ENCODE data around the gene RBFOX2. TPM values are rescaled to one million over a fixed set of nuclear protein-coding genes. Genes with fewer than 3 reads are reported as not detected.

Gene RBFOX2
- total and polyA plus RNA-seq, 2 donors (not counting 3 experiments of a cell fraction or from before 2014, with no cell fraction given) = 125 to 142 TPM

- H3K79me2 ChIP-seq (ENCODE audit: control insufficient read depth, insufficient read depth, low read length) = peaks cover 33% of the 10 kb centered on the region
- TF ChIP-seq FOS (IDR thresholded peaks at IDR 0.05; ENCODE audit: borderline replicate concordance, insufficient read depth, low read length) (peak; percentile 42), POLR2A (IDR thresholded peaks at IDR 0.05; ENCODE audit: low read depth, low read length) (no peak), JUN (IDR thresholded peaks at IDR 0.05; ENCODE audit: borderline replicate concordance, insufficient read depth, insufficient read length, low read depth) (peak; percentile 52), POLR2AphosphoS5 (IDR thresholded peaks at IDR 0.05; ENCODE audit: insufficient read depth, low read depth, low read length) (peak; percentile 14), CTCF (IDR thresholded peaks at IDR 0.05; ENCODE audit: extremely low read depth in 1 of 2, insufficient read depth in 1 of 2, low read depth in 1 of 2, low read length in 2 of 2) (peak; percentile 48 to 53), EZH2 (IDR thresholded peaks at IDR 0.05; ENCODE audit: borderline replicate concordance, low read depth, low read length, severe bottlenecking) (no peak)
- no peaks in the 10 kb centered on the region for H3K9me1 ChIP-seq (replicated peaks; ENCODE audit: control insufficient read depth, extremely low read depth, insufficient read depth, low read length)
- H3K27ac ChIP-seq (ENCODE audit: insufficient read depth, low read depth, low read length) = peak overlapping the region; percentile 35
- dilution Hi-C loops (cut with MboI; ENCODE audit: extremely low pct_ligation_motif_present, low sequenced_read_pairs) = no loop called here
- H2AFZ ChIP-seq (ENCODE audit: low read depth, low read length) = no peak overlapping the region
- no peaks in the 10 kb centered on the region for H3K9me3 ChIP-seq (replicated peaks; ENCODE audit: control insufficient read depth, insufficient read depth, low read length)
- no peak overlapping the region for H3K9ac ChIP-seq (replicated peaks; ENCODE audit: extremely low read depth, insufficient read depth, low read length)
- H3K4me2 ChIP-seq (ENCODE audit: insufficient read depth, low read length) = peak overlapping the region; percentile 49
- H3K4me3 ChIP-seq (replicated peaks in 1 of 3; ENCODE audit: insufficient read depth in 1 of 3, low read depth in 1 of 3, low read length in 3 of 3) = no peak overlapping the region
- peak; percentile 90 for DNase-seq (ENCODE audit: low read depth, low spot score)
- no peaks in the 10 kb centered on the region for H3K27me3 ChIP-seq (ENCODE audit: control insufficient read depth in 2 of 2, insufficient read depth in 2 of 2, low read length in 2 of 2)
- peak; percentile 91 for FAIRE-seq
- POLR2A ChIA-PET = no interaction called here
- peaks cover 3% of the 10 kb centered on the region for H4K20me1 ChIP-seq (replicated peaks; ENCODE audit: control insufficient read depth, extremely low read depth, insufficient read depth, low read length)
- CTCF ChIA-PET = interaction anchor here (0.7 to 2.7 kb wide), 12 partner anchors 9 to 295 kb away, joined by 3 to 11 read pairs (median 5); no protein-coding TSS in a partner anchor
- no TSS peak for BruUV-seq (replicated peaks)
- intact Hi-C loops (cut with micrococcal nuclease) = loop anchor here (1.0 to 5.0 kb wide), 3 partner anchors 81 to 294 kb away; no protein-coding TSS in a partner anchor
- no peaks in the 10 kb centered on the region for H3K36me3 ChIP-seq (ENCODE audit: control insufficient read depth in 2 of 2, extremely low read depth in 1 of 2, insufficient read depth in 2 of 2, low read length in 2 of 2)
- peaks cover 10% of the 10 kb centered on the region for H3K4me1 ChIP-seq (ENCODE audit: control insufficient read depth, extremely low read depth, insufficient read depth, low read length)
These were observed 106.8 kb downstream of the RBFOX2 start for GRCh38 chr22:35921777-35922176.
